ENCODE data around the gene ANKRD55. TPM values are rescaled to one million over a fixed set of nuclear protein-coding genes. Genes with fewer than 3 reads are reported as not detected.

The ANKRD55 gene
- total RNA-seq, 2 experiments from 2014 or later: 14.1 to 14.6 TPM

Other genes with a start within 250 kb of the ANKRD55 start
- 100 to 1,000 TPM in 1 of 2 experiments, 10 to 100 TPM in 1; 93.4 to 103 TPM for gene IL6ST, start 238.4 kb downstream of the ANKRD55 start, total RNA-seq